ENCODE results near the gene NXNL2.

Gene NXNL2

GRCh38 chr9:88531920-88532698, 2.9 kb upstream of the NXNL2 start:
- peak in 2 of 51 donors; percentile 5 to 6 for DNase-seq

GRCh38 chr9:88533951-88534455, 975 bp upstream of the NXNL2 start:
- peak in 2 of 51 donors; percentile 7 to 8 for DNase-seq

- peak in 2 of 51 donors; percentile 11 to 18 for DNase-seq
Observed at GRCh38 chr9:88535226-88536022, 446 bp downstream of the NXNL2 start.

- peak in 2 of 51 donors; percentile 5 to 13 for DNase-seq
Observed at GRCh38 chr9:88536023-88536324, 996 bp downstream of the NXNL2 start.

- peak in 3 of 51 donors; percentile 5 to 43 (median 23) for DNase-seq
Observed at GRCh38 chr9:88536951-88537760, 2.2 kb downstream of the NXNL2 start.

GRCh38 chr9:88537761-88538091, 2.7 kb downstream of the NXNL2 start:
- peak in 43 of 51 donors; percentile 6 to 86 (median 62) for DNase-seq

GRCh38 chr9:88538311-88539085, 3.5 kb downstream of the NXNL2 start:
- no peak for DNase-seq

- no peak for DNase-seq
Observed at GRCh38 chr9:88539246-88539645, 4.3 kb downstream of the NXNL2 start.

- DNase-seq = no peak
Observed at GRCh38 chr9:88540251-88540763, 5.3 kb downstream of the NXNL2 start.

GRCh38 chr9:88544245-88544644, 9.3 kb downstream of the NXNL2 start:
- no peak for DNase-seq

- no peak for DNase-seq
Observed at GRCh38 chr9:88551546-88552137, 16.7 kb downstream of the NXNL2 start.

- no peak for DNase-seq
Observed at GRCh38 chr9:88553350-88553749, 18.4 kb downstream of the NXNL2 start.

- no peak for DNase-seq
Observed at GRCh38 chr9:88555268-88555980, 20.4 kb downstream of the NXNL2 start.

- DNase-seq = no peak
Observed at GRCh38 chr9:88559661-88560060, 24.7 kb downstream of the NXNL2 start.

- DNase-seq = no peak
Observed at GRCh38 chr9:88567870-88568269, 32.9 kb downstream of the NXNL2 start.

GRCh38 chr9:88571419-88571818, 36.4 kb downstream of the NXNL2 start:
- peak in 18 of 51 donors; percentile 5 to 53 (median 19) for DNase-seq

- DNase-seq = peak in 1 of 51 donors; percentile 3
Observed at GRCh38 chr9:88572684-88573083, 37.7 kb downstream of the NXNL2 start.

GRCh38 chr9:88574953-88575352, 40.0 kb downstream of the NXNL2 start:
- peak in 3 of 51 donors; percentile 5 to 19 (median 7) for DNase-seq

- DNase-seq = no peak
Observed at GRCh38 chr9:88577256-88578120, 42.5 kb downstream of the NXNL2 start.
